HepG2 (cell line): ENCODE data around the gene WDR81. TPM values are rescaled to one million over a fixed set of nuclear protein-coding genes. Genes with fewer than 3 reads are reported as not detected.

Source experiments
- AGO2 ChIP-seq: fragments of 200-400 bp; formaldehyde crosslinking; optimal IDR thresholded peaks from 2 replicates; pipeline ENCODE3; 2017; ENCODE audit warnings: mild to moderate bottlenecking, low read depth, low read length, moderate library complexity
- BORCS8-MEF2B ChIP-seq: sonication (generic); formaldehyde crosslinking; IDR thresholded peaks from 2 replicates; pipeline ENCODE4 v1.8.0; 2022; ENCODE audit warnings: mild to moderate bottlenecking, missing genetic modification reagents
- FOXO1 ChIP-seq: sonication (generic); formaldehyde crosslinking; IDR thresholded peaks from 2 replicates; pipeline ENCODE4 v1.4.0; 2020; ENCODE audit warnings: missing genetic modification reagents
- GLI4 ChIP-seq: sonication (generic); formaldehyde crosslinking; IDR thresholded peaks from 2 replicates; pipeline ENCODE4 v1.5.1; 2020; ENCODE audit warnings: missing genetic modification reagents, mild to moderate bottlenecking, moderate library complexity, borderline replicate concordance
- HDAC1 ChIP-seq: sonication (generic); formaldehyde crosslinking; IDR thresholded peaks from 2 replicates; pipeline ENCODE4 v1.5.1; 2020; ENCODE audit warnings: mild to moderate bottlenecking, missing genetic modification reagents
- MYC ChIP-seq: sonication (generic); formaldehyde crosslinking; IDR thresholded peaks from 2 replicates; pipeline ENCODE4 v1.9.0; 2021; ENCODE audit warnings: missing genetic modification reagents, borderline replicate concordance
- POGZ ChIP-seq: sonication (generic); formaldehyde crosslinking; IDR thresholded peaks from 2 replicates; pipeline ENCODE4 v1.4.0; 2020; ENCODE audit warnings: mild to moderate bottlenecking, missing genetic modification reagents
- SPEN ChIP-seq: sonication (generic); formaldehyde crosslinking; IDR thresholded peaks from 2 replicates; pipeline ENCODE4 v1.5.1; 2020; ENCODE audit warnings: low read depth, mild to moderate bottlenecking, missing genetic modification reagents
- TBX2 ChIP-seq: sonication (generic); formaldehyde crosslinking; IDR thresholded peaks from 2 replicates; pipeline ENCODE4 v1.5.0; 2020; ENCODE audit warnings: missing genetic modification reagents, mild to moderate bottlenecking, borderline replicate concordance
- THAP11 ChIP-seq: IDR thresholded peaks from 2 replicates; pipeline ENCODE4 v1.6.1; 2016; ENCODE audit warnings: missing biosample characterization, missing genetic modification reagents
- ZGPAT ChIP-seq: IDR thresholded peaks from 2 replicates; pipeline ENCODE4 v1.6.1; 2016; ENCODE audit warnings: mild to moderate bottlenecking
- ZNF567 ChIP-seq: sonication (generic); formaldehyde crosslinking; IDR thresholded peaks from 2 replicates; pipeline ENCODE4 v1.8.1; 2023; ENCODE audit warnings: mild to moderate bottlenecking, missing genetic modification reagents, borderline replicate concordance
- ZNF598 ChIP-seq: sonication (generic); formaldehyde crosslinking; IDR thresholded peaks from 2 replicates; pipeline ENCODE4 v1.5.1; 2020; ENCODE audit warnings: mild to moderate bottlenecking, missing genetic modification reagents, borderline replicate concordance
- ZNF607 ChIP-seq: sonication (generic); formaldehyde crosslinking; IDR thresholded peaks from 2 replicates; pipeline ENCODE4 v1.5.1; 2020; ENCODE audit warnings: missing genetic modification reagents, mild to moderate bottlenecking, borderline replicate concordance
- polyA plus RNA-seq, 8 experiments: library from polyadenylated mRNA; depleted of rRNA in 3 of 8; stranded (reverse) in 7 of 8; unstranded in 1 of 8; fragments of >200 nt; fragmentation: Illumina TruSeq in 4 of 8; extraction: Trizol in 4 of 8; gene quantifications; 2 replicates each; pipeline versions ENCODE4 v1.2.1 to v1.2.3, GENCODE V29; 2011 to 2016; ENCODE audit warnings: low read depth in 4 of 8, missing spikeins in 1 of 8, mixed read lengths in 1 of 8; ENCODE audit not compliant: insufficient read depth in 1 of 8
- total RNA-seq, 5 experiments: library from RNA; depleted of rRNA; stranded (reverse); fragments of >200 nt; fragmentation: Illumina TruSeq; extraction: Trizol; gene quantifications; 2 replicates each; pipeline ENCODE4 v1.2.3, GENCODE V29; 2016; ENCODE audit warnings: low read depth in 1 of 5
- TF ChIP-seq, protein P1 (sequence below): sonication (generic); formaldehyde crosslinking; IDR thresholded peaks from 2 replicates; pipeline ENCODE4 v1.5.1; 2020; ENCODE audit warnings: mild to moderate bottlenecking, missing genetic modification reagents, moderate library complexity
- TF ChIP-seq, protein P2 (sequence below): sonication (generic); formaldehyde crosslinking; IDR thresholded peaks from 2 replicates; pipeline ENCODE4 v1.8.1; 2023; ENCODE audit warnings: missing genetic modification reagents, mild to moderate bottlenecking, borderline replicate concordance
- TF ChIP-seq, protein P3 (sequence below): sonication (generic); formaldehyde crosslinking; IDR thresholded peaks from 2 replicates; pipeline ENCODE4 v1.4.0; 2020; ENCODE audit warnings: mild to moderate bottlenecking, missing genetic modification reagents

Gene WDR81
- total and polyA plus RNA-seq, 2 of the 13 experiments (the other 11 are each of a cell fraction or from before 2014, with no cell fraction given), result 9.1 to 16.7 TPM

DNA sequence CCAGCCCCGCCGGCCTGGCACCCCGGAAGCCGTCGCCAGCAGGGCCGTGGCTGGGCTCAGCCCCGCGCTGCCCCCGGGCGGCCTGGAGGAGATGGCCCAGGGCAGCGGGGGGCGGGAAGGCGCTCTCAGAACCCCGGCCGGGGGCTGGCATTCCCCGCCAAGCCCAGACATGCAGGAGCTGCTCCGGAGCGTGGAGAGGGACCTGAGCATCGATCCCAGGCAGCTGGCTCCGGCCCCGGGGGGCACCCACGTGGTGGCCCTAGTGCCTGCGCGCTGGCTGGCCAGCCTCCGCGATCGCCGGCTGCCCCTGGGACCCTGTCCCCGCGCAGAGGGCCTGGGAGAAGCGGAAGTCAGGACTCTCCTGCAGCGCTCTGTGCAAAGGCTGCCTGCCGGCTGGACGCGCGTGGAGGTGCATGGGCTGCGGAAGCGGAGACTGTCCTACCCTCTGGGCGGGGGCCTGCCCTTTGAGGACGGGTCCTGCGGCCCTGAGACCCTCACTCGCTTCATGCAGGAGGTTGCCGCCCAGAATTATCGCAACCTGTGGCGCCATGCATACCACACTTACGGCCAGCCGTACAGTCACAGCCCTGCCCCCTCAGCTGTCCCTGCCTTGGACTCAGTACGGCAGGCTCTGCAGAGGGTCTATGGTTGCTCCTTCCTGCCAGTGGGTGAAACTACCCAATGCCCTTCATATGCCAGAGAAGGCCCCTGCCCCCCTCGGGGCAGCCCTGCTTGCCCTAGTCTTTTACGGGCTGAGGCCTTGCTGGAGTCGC is 551 bp downstream of the WDR81 start (continued):
- TF ChIP-seq, protein P1, sequence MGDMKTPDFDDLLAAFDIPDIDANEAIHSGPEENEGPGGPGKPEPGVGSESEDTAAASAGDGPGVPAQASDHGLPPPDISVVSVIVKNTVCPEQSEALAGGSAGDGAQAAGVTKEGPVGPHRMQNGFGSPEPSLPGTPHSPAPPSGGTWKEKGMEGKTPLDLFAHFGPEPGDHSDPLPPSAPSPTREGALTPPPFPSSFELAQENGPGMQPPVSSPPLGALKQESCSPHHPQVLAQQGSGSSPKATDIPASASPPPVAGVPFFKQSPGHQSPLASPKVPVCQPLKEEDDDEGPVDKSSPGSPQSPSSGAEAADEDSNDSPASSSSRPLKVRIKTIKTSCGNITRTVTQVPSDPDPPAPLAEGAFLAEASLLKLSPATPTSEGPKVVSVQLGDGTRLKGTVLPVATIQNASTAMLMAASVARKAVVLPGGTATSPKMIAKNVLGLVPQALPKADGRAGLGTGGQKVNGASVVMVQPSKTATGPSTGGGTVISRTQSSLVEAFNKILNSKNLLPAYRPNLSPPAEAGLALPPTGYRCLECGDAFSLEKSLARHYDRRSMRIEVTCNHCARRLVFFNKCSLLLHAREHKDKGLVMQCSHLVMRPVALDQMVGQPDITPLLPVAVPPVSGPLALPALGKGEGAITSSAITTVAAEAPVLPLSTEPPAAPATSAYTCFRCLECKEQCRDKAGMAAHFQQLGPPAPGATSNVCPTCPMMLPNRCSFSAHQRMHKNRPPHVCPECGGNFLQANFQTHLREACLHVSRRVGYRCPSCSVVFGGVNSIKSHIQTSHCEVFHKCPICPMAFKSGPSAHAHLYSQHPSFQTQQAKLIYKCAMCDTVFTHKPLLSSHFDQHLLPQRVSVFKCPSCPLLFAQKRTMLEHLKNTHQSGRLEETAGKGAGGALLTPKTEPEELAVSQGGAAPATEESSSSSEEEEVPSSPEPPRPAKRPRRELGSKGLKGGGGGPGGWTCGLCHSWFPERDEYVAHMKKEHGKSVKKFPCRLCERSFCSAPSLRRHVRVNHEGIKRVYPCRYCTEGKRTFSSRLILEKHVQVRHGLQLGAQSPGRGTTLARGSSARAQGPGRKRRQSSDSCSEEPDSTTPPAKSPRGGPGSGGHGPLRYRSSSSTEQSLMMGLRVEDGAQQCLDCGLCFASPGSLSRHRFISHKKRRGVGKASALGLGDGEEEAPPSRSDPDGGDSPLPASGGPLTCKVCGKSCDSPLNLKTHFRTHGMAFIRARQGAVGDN (CRISPR knock-in tag), result peak; percentile 90
- TF ChIP-seq TBX2 (CRISPR knock-in tag) (0 out of 2 replicates have a peak, but pooled peaks have one; percentile 46), ZNF607 (CRISPR knock-in tag) (peak; percentile 80; the same call in 1 of the 2 replicates), AGO2 (no peak), THAP11 (CRISPR knock-in tag) (peak; percentile 22; the same call in 1 of the 2 replicates), HDAC1 (peak; percentile 61), BORCS8-MEF2B (CRISPR knock-in tag) (peak; percentile 71), GLI4 (CRISPR knock-in tag) (peak; percentile 67; the same call in 1 of the 2 replicates), SPEN (CRISPR knock-in tag) (peak; percentile 16; the same call in 1 of the 2 replicates), POGZ (CRISPR knock-in tag) (no peak), ZGPAT (CRISPR knock-in tag) (peak; percentile 42; the same call in 1 of the 2 replicates), ZNF567 (CRISPR knock-in tag) (0 out of 2 replicates have a peak, but pooled peaks have one; percentile 22), ZNF598 (CRISPR knock-in tag) (0 out of 2 replicates have a peak, but pooled peaks have one; percentile 58), FOXO1 (CRISPR knock-in tag) (0 out of 2 replicates have a peak, but pooled peaks have one; percentile 5), MYC (peak; percentile 56; the same call in 1 of the 2 replicates)
- TF ChIP-seq, protein P2, sequence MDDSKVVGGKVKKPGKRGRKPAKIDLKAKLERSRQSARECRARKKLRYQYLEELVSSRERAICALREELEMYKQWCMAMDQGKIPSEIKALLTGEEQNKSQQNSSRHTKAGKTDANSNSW (CRISPR knock-in tag), result peak; percentile 56; the same call in 1 of the 2 replicates
- TF ChIP-seq, protein P3, sequence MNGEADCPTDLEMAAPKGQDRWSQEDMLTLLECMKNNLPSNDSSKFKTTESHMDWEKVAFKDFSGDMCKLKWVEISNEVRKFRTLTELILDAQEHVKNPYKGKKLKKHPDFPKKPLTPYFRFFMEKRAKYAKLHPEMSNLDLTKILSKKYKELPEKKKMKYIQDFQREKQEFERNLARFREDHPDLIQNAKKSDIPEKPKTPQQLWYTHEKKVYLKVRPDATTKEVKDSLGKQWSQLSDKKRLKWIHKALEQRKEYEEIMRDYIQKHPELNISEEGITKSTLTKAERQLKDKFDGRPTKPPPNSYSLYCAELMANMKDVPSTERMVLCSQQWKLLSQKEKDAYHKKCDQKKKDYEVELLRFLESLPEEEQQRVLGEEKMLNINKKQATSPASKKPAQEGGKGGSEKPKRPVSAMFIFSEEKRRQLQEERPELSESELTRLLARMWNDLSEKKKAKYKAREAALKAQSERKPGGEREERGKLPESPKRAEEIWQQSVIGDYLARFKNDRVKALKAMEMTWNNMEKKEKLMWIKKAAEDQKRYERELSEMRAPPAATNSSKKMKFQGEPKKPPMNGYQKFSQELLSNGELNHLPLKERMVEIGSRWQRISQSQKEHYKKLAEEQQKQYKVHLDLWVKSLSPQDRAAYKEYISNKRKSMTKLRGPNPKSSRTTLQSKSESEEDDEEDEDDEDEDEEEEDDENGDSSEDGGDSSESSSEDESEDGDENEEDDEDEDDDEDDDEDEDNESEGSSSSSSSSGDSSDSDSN, result peak; percentile 78
